Left ventricle myocardium superior (tissue), 1 donor: Measurements from ENCODE around the gene PLA2G4B. TPM values are rescaled to one million over a fixed set of nuclear protein-coding genes. Genes with fewer than 3 reads are reported as not detected.

Experiments used
- ATAC-seq: fragments of 200-7000 bp; cut with Tn5 transposase; one replicate; pipeline ENCODE4 v1.9.1; 2020; ENCODE audit warnings: mild to moderate bottlenecking, moderate library complexity
- DNase-seq: peaks from one replicate; pipeline ENCODE4 v3.0.0-alpha.2; 2020
- intact Hi-C: fragments of 100-400 bp; cut with micrococcal nuclease; formaldehyde crosslinking; loops from one replicate; pipeline ENCODE4 v1.11.0; 2022
- total RNA-seq: library from RNA; stranded (reverse); fragmentation: NEBNext Ultra II Directional; extraction: Animal tissue kit (Norgen Biotek cat#: 25700); gene quantifications from one replicate; pipeline ENCODE4 v1.2.1, GENCODE V29; 2021
- donor health status: DM: no; HTN: yes; CAD: no; lungs with severe emphysema.

Gene PLA2G4B
- total RNA-seq, 1 donor from 2014 or later: 5.7 TPM

DNA sequence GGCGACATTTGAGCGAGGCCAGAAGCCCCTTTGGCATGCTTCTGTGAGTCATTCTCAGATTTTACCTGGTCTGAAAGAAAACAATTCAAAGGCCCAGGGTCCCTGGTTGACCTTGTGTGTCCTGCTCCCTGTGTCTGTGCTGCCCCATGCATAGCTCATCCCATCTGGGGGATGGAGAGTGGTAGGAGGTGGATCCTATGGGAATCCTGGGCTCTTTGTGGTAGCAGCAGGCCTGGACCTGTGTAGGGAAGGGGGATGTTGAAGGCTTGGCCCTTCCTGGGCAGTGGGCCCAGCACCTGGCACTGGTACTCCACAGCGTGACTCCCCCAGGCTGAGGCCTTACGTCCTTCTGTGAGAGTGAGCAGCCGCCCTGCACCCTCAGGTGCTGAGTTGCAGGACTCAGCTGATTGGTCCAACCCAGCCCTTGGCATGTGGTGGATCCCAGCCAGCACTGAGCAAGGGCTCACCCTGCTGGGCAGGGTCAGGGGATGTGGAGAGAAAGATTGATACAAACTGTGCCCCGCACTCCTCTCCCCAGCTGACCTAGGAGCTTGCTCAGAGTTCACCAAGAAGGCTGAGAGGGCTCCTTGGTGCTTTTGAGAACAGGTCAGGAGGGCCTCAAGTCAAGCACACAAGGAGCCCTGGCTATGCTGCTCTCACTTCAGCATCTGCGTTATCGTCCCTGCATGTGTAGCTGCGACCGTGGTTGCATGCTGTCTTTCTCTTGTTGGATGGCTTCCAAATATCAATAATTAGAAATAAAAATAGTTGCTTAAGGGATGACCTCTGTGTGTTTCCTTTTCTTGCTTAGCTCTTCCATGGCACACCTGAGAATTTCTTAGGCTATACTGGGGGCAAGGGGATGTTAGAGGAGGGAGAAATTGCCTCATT, 32.1 kb upstream of the PLA2G4B start:
- DNase-seq: peak; percentile 72
- intact Hi-C loops: no loop called here
- peak; percentile 87 for ATAC-seq

DNA sequence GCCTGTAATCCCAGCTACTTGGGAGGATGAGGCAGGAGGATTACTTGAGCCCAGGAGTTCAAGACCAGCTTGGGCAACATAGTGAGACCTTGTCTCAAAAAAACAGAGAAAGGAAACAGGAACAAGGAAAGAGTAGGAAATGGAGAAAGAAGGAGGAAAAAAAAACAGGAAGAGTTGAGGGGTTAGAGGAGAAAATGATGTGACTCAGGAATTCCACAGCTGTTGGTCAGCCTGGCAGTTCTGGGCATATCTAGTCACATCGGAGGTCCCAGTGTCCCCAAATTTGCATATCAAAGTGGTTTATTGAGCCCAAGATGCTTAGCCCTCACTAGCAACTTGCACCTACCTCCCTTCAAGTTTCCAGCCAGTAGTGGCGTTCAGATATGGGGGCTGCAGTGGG, 29.5 kb upstream of the PLA2G4B start:
- ATAC-seq (no peak), DNase-seq (no peak)
- intact Hi-C loops: no loop called here

DNA sequence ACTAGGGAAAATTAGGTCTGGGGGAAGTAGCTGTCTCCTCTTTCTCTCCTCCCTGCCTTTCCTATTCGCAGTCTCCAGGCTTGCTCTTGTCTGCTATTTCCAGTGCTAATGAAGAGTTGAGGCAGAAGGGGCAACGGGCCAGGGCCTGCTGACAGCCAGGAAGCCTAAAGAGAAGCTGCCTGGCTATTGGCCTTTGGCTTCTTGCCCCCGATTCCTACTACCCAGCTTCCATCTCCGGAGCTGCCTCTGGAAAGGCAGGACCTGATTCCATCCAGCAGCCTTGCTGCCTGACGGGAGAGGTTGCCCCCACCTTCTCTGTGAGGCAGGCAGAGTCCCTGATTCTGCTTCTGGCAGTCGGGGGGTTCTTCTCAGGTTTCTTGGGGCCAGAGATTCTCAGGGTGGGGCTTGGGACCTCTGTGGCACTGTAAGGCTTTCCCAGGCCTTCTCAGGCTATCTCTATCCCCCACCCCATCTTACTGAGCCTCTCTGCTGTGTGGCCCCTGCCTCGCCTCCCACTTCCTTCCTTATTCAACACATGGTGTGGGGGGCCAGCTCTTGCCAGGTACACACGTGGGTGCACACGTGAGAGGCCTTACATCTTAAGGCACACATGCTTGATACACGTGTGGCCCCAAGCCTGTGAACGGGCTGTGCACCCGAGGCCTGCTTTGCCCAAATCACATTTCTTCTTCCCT, 29.0 kb upstream of the PLA2G4B start:
- DNase-seq: no peak
- intact Hi-C loops: loop anchor here (5.0 kb wide), 1 partner anchor 37 kb away; the partner anchor contains the start of gene MAPKBP1
- no peak for ATAC-seq

DNA sequence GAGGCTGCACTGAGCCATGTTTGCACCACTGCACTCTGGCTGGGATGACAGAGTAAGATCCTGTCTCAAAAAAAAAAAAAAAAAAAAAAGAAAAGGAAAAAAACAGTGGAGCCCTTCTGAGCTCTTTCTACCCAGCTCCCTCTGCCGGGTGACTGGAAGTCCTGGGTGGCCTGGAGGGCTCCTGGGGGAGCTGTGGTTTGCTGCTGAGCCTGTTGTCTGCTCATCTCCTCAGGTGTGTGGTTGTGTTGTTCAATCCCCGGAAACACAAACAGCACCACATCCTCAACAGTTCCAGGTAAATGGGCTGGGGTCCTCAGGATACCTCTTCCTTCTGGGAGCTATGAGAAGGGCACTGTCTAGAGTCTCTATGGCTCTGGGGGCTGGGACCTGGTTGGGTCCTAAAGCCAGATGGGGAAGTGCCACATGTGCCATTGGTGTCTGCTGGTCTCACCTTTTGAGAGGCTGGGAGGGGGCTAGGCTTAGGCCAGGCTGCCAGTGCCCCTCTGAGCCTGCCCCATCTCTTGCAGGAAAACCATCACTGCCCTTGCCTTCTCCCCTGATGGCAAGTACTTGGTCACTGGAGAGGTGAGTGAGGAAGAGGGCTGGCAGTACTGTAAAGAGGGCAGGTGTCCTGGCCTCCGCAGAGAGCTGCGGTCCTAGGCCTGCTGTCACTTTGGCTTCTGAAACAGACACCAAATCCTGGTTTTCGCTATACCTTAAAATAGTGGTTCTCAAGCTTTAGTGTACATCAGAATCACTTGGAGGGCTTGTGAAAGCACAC, 27.8 kb upstream of the PLA2G4B start:
- intact Hi-C loops: loop anchor here (5.0 kb wide), 1 partner anchor 39 kb away; the partner anchor contains the start of gene MAPKBP1
- ATAC-seq (no peak), DNase-seq (no peak)

DNA sequence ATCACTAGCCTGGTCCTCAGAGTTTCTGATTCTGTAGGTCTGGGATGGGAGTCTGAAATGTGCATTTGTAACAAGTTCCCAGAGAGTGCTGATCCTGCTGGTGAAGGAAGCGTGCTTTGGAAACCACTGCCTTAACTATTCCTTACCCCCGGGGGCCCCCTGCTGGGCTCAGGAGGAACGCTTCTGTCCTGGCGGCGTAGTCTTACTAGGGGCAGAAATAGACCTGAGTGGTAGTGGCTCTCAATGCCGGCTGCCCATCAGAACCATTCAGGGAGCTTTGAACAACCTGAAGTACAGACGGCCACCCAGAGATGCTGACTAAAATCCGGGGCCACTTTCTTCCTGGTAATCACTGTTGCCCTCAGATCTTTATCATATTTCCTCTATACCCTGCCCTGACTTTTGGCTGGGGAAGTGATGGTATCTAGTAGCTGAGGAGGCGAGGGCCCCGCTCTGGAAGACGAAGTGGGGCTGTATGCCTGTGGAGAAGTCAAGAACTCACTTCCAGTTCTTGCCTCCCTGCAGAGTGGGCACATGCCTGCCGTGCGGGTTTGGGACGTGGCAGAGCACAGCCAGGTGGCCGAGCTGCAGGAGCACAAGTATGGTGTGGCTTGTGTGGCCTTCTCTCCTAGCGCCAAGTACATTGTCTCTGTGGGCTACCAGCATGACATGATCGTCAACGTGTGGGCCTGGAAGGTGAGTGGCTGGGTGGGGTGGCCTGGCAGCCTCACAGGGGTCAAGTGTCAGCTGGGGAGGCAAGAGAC, 27.0 kb upstream of the PLA2G4B start:
- ATAC-seq (peak; percentile 90), DNase-seq (peak; percentile 89)
- intact Hi-C loops: loop anchor here (5.0 kb wide), 1 partner anchor 39 kb away; the partner anchor contains the start of gene MAPKBP1

DNA sequence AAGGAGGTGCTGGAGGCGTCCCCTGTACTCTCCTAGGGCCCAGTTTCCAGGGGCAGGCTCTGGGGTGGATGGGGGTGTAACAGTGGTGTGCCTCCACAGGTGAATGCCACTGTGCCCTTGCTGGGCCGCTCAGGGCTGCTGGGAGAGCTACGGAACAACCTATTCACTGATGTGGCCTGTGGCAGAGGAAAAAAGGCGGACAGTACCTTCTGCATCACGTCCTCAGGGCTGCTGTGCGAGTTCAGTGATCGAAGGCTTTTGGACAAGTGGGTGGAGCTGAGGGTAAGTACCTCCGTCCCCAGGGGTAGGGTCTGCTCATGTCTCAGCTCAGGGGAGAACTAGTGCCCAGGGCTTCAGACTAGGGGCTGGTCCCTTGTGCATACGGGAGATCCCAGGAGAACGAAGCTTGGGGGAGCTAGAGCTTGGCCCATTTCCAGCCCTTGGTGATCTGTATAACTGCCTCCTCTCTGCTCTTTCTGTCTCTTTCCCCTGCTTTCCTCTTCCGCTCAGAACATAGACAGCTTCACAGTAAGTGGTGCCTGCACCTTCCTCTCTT, 25.7 kb upstream of the PLA2G4B start:
- no peak for ATAC-seq
- intact Hi-C loops: loop anchor here (5.0 kb wide), 1 partner anchor 41 kb away; the partner anchor contains the start of gene MAPKBP1
- no peak for DNase-seq

DNA sequence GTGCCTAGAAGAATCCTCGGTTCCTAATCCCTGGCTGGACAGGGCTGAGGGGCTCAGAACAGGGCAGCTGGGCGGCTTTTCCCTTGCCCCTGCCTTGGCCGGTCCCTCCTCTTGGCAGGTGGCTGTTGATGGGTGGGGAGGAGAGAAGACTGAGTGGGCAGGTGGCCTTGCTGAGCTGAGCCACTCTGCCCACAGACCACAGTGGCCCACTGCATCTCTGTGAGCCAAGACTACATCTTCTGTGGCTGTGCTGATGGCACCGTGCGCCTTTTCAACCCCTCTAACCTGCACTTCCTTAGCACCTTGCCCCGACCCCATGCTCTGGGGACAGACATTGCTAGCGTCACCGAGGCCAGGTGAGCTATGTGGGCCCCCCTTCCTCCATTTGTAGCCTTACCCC, 25.2 kb upstream of the PLA2G4B start:
- no peak for ATAC-seq
- intact Hi-C loops: loop anchor here (5.0 kb wide), 1 partner anchor 41 kb away; the partner anchor contains the start of gene MAPKBP1

DNA sequence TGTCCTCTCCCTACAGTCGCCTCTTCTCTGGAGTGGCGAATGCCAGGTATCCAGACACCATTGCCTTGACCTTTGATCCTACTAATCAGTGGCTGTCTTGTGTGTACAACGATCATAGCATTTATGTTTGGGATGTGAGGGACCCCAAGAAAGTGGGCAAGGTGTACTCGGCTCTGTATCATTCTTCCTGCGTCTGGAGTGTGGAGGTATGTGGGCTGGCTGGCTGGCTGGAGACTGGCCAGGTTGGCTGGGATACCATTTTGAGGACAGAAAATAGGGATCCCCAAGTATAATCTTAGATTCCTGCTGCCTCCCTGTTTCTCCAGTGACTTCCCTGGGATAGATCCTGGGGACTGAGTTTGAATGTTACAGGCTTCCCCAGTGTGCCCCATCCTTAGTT, 24.1 kb upstream of the PLA2G4B start:
- ATAC-seq (no peak), DNase-seq (no peak)
- intact Hi-C loops: loop anchor here (5.0 kb wide), 1 partner anchor 42 kb away; the partner anchor contains the start of gene MAPKBP1

More for the DNA sequence above, 25.2 kb upstream of the PLA2G4B start:
- no peak for DNase-seq

DNA sequence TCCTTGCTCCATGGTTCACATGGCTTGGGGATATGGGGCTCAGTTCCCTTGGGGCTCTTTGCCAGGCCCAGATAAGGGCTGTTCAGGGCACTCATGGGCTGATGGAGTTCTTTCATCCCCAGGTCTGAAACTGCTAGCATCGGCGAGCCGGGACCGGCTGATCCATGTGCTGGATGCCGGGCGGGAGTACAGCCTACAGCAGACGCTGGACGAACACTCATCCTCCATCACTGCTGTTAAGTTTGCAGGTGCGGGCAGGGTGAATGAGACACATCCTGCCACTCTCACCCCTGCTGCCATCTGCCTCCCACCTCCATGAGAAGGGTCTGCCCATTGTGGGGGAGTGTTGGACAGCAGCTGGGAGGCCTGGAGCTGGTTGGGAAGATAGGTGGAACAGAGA, 21.9 kb upstream of the PLA2G4B start:
- intact Hi-C loops: no loop called here
- ATAC-seq: no peak
- DNase-seq: no peak

DNA sequence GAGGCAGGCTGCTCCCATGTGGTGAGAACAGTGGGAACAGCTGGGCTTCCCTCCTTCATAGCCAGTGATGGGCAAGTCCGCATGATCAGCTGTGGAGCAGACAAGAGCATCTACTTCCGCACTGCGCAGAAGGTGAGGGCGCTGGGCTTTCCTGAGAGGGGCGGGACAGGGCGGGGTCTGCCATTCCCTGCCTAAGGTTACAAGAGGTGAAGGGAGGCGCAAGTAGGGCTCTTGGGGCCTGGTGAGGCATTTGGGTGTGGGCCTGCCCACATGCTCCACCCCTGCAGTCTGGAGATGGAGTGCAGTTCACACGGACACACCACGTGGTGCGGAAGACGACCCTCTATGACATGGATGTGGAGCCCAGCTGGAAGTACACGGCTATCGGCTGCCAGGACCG, 21.3 kb upstream of the PLA2G4B start:
- DNase-seq (no peak), ATAC-seq (no peak)
- intact Hi-C loops: no loop called here

DNA sequence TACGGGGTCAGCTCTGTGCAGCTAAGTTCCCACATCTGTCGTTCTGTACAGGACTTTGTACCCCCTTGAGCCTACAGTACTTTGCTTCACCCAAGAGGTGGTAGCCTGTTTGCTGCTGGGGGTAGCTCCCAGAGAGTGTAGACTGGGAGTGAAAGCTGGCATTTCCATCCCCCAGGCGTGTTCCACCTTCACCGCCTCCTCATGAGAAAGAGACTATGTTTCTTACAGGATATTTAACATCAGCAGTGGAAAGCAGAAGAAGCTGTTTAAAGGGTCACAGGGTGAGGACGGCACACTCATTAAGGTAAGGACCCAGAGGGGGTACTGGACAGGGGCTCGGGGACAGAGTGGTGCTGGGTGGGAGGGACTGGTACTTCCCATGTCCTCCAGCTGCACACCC, 20.9 kb upstream of the PLA2G4B start:
- ATAC-seq (no peak), DNase-seq (no peak)
- intact Hi-C loops: no loop called here

DNA sequence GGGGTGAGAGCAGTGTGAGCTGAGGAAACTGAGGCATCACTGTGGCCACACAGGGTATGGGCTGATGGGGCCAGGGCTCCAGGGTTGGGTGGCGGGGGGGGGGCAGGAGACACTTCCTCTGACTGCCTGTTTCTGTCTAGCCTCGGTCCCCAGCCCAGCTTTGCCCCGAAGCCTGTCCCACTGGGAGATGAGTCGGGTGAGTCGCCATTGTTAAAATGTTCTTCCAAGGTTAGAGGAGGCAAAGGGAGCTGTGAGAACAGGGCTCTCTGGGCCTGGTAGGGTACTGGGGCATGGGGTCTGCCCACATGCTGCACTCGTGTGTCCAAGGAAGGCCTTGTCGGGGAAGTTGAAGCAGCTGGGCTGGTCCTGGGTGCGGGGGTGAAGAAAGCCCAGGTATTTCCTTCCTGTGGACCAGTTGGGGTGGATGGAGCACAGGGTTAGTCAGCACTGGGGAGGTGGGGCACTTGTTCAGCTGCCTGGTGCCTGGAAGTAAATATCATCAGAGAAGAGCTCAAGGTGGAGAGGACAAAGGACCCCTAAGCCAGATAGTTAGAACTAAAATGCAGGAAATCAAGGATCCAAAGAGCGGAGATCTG, 19.1 kb upstream of the PLA2G4B start:
- ATAC-seq (no peak), DNase-seq (no peak)
- intact Hi-C loops: no loop called here

DNA sequence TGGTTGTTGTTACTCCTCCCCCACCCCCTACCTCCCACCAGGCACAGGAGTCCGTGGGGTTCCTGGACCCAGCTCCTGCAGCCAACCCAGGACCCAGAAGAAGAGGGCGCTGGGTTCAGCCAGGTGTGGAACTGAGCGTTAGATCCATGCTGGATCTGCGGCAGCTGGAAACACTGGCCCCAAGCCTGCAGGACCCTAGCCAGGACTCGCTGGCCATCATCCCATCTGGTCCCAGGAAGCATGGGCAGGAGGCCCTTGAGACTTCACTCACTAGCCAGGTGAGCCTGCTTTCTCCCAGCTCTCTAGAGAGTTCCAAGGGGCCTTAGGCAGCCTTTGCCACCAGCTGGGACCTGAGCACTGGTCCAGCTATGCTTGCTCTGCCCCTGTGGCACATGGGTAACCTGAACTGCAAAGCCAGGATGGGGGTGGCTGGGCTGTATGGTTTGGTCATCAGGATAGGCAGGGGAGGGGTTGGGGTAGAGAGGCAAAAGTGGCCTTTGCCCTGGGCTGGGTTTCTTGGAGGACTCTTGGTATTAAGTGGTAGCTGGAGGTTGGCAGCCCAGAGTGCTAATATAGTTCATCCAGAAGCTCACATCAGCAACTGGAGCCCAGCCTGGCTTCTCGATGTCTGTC, 17.7 kb upstream of the PLA2G4B start:
- no peak for DNase-seq
- intact Hi-C loops: no loop called here
- ATAC-seq: no peak

DNA sequence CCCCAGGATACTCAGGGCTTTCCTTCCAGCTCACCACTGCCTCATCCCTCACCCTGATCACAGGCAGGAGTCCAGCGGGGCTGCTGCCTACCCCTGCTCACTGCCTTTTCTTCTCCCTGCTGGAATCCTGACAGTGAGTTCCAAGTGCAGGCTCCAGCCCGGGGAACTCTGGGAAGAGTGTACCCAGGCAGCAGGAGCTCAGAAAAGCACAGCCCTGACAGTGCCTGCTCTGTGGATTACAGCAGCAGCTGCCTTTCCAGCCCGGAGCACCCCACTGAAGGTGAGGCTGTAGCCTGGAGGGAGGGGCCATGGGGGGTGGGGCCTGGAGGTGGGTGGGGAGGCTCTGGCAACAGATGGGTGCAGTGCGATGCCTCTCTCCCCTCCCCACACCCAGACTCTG, 16.8 kb upstream of the PLA2G4B start:
- intact Hi-C loops: no loop called here
- DNase-seq (no peak), ATAC-seq (no peak)

DNA sequence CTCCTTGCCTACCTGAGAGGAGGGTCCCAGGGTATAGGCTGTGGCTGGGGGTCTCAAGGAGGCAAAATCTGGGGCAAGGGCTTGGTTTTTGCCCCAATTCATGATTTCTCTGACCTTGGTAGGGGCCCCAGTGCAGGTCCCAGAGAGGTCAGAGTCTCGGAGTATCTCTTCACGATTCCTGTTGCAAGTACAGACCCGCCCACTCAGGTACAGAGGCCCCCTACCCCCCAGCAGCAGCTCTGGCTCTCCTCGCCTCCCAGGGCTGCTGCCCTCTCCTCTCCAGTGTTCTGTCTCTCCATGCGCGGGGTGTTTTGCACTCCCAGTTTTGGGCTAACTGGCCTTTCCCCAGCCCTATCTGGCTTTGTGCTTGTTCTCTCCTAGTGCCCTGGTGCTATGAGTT, 16.2 kb upstream of the PLA2G4B start:
- DNase-seq (no peak), ATAC-seq (no peak)
- intact Hi-C loops: no loop called here

DNA sequence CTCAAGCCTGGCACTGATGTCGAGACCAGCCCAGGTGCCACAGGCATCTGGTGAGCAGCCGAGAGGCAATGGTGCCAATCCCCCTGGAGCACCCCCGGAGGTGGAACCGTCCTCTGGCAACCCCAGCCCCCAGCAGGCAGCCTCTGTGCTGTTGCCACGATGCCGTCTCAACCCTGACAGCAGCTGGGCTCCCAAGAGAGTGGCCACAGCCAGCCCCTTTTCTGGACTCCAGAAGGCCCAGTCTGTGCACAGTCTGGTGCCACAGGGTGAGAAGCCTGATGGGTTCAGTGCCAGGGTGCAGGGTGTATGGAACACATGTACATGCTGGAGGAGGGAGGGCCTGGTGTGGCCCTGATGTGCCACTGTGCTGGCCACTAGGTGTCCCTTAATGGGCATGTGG, 15.7 kb upstream of the PLA2G4B start:
- DNase-seq (no peak), ATAC-seq (no peak)
- intact Hi-C loops: no loop called here

DNA sequence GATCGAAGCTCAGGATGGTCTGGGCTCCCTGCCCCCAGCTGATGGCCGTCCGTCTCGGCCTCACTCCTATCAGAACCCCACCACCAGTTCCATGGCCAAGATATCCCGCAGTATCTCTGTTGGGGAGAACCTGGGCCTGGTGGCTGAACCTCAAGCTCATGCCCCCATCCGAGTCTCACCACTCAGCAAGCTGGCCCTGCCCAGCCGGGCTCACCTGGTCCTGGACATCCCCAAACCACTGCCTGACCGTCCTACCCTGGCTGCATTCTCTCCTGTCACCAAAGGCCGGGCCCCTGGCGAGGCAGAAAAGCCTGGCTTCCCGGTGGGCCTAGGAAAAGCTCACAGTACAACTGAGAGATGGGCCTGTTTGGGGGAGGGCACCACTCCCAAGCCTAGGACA, 15.1 kb upstream of the PLA2G4B start:
- ATAC-seq (no peak), DNase-seq (no peak)
- intact Hi-C loops: no loop called here
